NCI-H446 (cell line): Measurements from ENCODE around the gene VGLL3.
"Not testable (repeated sequence)": the region's sequence is repeated elsewhere in the genome, so short reads cannot be mapped to it uniquely, and the experiment has no call there.

Experiments
- DNase-seq, 2 experiments: peaks; one replicate each; lab custom pipeline; 2025; lab: John Stamatoyannopoulos, UW

VGLL3 gene

DNA sequence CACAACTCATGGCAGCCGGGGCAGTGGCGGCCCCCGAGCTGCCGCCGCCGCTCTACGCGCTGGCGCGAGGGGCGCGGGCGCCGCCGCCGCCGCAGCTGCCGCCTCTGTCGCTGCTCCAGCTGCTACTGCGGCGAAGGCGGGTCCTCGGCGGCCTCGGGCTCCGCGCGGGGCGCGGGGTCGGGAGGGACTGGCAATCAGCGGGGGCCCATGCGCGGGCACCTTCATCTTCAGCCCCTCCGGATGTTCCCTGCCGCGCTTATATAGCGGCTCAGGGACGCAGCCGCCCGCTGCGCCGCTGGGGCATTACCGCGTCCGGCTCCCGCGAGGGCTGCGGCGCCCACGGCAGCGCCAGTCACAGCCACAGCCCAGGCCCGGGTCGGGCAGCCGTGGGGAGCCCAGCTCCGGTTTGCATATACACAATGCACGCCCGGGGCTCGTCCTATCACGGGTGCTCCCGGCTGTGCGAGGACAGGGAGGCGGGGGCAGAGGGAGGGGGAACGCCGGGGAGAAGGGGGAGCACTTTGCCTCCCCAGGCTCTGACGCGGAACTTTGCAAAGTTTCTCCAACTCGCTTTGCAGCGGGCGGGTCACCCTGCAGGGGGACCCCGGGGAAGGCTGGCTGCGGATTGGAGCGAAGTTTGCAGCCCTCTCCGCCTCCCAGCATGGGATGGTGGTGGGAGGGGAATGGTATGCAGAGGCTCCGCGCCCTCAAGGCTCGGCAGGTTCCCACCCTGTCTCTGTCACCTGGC, at the start of gene VGLL3:
Gene VGLL3 (minus strand): TSS at position 416 of the 748 bp plus-strand sequence. CDS start 406 bp downstream, at position 10.
- no peak for DNase-seq

DNA sequence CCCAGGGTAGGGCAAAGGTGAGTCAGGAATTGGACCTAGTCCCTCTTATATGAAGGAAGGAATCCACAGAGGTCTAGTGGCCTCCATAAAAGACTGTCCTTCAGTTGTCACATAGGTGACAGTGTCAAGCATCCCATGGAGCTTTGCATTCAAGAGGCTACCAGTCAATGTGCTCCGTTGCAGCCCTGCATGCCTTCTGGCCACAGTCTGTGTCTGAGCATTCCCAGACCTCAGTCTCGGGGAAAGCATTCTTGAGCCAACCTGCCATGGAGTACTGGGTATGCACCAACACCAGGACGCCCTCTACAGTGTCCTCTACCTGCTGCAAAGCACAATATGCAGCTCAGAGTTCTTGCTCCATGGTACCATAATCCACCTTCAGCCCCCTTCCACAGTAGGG, 46.7 kb upstream of the VGLL3 start:
- no peak for DNase-seq

GRCh38 chr3:87036671-87037070, 45.7 kb upstream of the VGLL3 start:
- no peak for DNase-seq

DNA sequence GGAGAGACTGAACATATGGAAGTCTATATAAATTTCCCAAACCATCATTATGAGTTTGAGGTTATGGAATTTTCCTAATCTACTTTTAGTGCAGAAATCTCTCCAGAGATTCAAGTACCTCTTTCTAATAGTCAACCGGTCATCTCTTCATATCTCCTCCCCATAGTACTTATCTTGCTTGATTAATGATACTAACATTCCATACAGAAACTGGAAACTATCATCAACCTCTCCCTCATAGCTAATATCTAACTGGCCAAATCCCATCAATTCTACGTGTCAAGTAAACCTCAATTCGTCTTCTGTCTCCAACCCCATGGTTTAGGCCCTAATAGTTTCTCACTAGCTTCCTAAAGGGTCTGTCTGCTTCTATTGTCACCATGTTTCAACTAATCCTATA, 44.4 kb upstream of the VGLL3 start:
- no peak for DNase-seq

GRCh38 chr3:87033205-87033604, 42.3 kb upstream of the VGLL3 start:
- no peak for DNase-seq

DNA sequence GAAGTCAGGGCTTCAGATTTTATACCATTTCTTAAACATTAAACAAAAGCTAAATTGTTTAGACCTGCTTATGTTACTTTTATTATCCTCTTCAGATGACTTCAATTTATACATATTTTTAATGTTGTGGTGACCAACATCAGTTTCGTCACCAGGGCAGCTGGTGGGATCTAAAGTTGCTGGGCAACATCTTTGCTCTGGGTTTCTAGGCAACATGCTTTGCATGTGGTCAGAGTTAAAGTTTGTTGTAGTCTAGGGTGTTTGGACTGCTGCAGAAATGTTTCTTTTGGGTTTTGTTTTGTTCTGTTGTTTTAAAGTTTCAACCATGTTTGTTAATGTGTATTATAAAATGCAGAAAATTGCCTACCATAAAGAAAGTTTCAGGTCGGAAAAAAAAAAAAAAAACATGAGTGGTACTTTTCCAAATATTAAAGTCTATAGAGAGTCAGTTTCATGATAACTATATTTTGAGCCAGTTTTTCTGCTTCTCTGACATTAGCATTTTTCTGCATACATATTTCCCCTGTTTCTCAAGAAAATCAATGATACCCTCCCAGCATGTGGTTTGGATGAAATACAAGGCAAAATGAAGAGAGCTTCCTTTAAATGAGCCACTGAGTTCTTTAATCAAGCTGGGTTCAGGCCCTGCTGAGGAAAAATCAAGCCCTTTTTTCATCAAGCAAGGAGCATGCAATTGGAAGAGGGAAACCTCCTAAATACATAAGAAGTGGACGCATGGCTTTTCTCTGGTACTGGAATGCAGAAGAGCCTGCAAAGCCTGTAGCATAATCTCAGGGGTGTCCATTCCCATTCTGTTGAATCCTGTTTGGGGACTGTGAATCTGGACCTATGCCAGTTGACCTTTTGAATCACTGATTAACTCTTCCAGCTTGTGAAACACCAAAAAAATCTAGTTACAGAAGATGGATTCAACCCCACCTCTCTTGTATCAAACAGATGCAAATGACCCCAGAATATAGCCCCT, 35.0 kb upstream of the VGLL3 start:
- no peak for DNase-seq

DNA sequence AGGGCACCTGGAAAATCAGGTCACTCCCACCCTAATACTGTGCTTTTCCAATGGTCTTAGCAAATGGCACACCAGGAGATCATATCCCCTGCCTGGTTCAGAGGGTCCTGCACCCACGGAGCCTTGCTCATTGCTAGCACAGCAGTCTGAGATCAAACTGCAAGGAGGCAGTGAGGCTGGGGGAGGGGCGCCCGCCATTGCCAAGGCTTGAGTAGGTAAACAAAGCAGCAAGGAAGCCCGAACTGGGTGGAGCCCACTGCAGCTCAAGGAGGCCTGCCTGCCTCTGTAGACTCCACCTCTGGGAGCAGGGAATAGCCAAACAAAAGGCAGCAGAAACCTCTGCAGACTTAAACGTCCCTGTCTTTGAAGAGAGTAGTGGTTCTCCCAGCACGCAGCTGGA, 26.4 kb upstream of the VGLL3 start:
- DNase-seq: not testable (repeated sequence)

GRCh38 chr3:87009271-87009670, 18.3 kb upstream of the VGLL3 start:
- no peak for DNase-seq

DNA sequence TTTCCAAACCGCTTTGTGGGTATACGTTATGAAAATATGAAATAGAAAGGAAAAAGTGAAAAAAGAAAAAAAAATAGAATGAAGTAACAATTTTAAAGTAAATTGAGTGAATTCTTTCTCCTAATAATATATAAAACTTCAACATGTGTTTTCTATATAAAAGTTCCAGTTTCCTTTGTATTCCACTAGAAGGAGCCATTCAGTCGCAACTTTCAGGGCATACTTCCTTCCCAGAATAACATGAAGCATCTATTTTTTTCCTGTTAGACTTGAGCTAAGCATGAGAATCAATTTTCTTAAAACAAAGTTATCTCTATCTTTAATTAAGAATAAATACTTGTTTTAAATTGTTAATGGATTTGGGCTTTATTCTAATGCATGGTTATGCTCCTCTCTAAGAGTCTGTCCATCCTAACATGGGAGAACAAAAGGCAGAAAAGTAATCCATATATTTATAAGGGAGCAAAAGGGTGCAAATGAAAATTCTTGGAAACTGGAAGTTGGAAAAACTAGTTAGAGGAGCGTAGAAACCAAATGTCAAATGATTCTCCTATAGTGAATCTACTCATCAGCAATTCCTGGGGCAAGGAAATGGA, 16.0 kb upstream of the VGLL3 start:
- no peak for DNase-seq

GRCh38 chr3:87004883-87005282, 13.9 kb upstream of the VGLL3 start:
- DNase-seq: no peak

DNA sequence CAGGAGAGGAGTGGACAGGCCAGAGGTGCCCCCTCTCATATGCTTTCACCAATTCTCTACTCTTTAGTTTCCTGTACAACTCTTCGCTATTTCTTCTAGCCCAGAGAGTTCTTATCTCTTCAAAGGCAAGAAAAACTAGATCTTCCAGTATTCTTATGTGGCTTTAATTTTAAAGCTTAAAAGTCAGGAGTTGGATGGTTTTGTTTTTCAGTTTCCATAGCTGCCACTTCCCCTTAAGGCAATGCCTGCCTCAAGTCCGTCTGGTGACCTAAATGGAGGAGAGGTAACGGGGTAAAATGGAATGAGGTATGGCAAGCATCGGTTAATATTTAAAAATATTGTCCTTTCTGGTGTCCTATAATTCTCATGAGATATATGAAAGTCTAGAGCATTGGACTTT, 11.4 kb upstream of the VGLL3 start:
- no peak for DNase-seq

DNA sequence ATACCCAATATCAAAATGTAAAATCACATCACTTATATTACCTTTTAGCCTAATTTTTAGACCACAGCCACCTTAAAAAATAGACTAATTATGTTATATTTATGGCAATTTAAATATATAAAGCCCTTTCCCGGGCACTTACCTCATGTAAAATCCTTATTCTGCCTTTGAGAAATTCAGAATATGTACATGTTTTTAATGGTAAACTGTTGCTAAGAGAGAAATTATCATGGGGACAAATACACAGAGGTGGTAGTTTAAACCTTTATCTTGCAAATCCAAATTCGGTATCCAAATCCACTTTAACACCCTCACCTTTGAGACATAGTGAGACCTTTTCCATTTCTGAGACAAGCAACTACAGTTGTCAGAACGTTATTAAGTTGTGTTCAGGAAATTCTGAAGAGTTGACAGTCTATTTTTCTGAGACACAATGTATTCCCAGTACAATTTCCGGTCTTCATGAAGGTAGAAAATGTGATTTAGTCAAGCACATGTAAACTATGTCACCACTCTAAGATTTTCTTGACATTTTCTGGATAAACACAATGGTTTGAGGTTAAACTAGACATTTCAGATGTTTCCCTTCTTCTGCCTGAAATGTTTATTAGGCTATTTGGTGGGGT, 10.6 kb upstream of the VGLL3 start:
- DNase-seq: no peak

DNA sequence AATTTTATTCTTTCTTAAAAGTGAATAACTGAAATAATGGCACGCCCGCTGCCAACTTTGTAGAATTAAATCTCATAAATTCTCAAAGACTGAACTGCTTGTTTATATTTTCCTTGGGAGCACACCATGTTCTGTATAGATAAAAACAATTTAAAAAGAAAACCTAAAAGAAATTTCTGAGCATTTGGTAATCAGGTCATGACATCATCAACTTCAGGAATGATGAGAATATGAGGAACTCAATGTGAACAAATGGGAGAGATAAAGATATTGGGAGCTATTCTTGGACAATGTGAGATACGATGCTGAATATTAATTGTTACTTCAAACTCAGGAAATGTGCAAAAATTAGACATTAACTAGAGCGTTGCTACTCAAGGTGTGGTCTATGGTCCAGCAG, 10.0 kb upstream of the VGLL3 start:
- no peak for DNase-seq

GRCh38 chr3:86998569-86998968, 7.6 kb upstream of the VGLL3 start:
- no peak for DNase-seq

GRCh38 chr3:86996261-86996955, 5.5 kb upstream of the VGLL3 start:
- DNase-seq: no peak

DNA sequence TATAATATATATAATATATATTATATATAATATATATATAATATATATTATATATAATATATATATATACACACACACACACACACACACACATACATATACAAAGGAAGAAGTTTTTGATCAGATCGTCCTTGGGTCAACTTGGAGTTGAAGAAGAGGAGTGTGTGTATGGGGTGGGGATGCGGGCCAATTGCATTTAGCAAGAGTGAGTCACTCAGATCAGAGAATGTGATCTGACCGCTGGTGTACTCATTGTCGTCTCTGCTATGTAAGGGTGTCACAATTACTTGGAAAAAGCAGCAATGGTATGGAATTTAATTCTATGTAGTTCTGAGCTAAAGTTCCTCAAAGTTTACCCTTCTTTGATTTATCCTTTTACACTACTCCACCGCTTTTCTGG, 4.6 kb upstream of the VGLL3 start:
- no peak for DNase-seq

DNA sequence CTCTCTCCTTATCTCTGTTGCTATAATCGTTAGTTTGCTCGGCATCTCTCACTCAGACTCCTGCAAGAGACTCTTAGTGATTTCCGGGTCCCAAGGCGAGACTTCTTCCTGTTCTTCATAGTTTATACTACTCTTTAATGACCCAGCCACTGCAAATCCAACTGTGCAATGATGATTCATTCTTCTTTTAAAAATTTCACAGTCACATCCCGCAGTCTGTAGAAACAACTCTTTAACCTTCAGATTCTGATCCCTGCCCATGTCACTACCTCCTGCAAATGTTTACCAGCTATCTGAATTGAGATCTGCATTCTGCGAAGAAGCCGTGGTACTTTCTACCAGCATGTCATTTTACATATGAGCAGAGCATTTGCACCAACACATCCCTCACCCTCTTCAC, 2.8 kb upstream of the VGLL3 start:
- DNase-seq: no peak

DNA sequence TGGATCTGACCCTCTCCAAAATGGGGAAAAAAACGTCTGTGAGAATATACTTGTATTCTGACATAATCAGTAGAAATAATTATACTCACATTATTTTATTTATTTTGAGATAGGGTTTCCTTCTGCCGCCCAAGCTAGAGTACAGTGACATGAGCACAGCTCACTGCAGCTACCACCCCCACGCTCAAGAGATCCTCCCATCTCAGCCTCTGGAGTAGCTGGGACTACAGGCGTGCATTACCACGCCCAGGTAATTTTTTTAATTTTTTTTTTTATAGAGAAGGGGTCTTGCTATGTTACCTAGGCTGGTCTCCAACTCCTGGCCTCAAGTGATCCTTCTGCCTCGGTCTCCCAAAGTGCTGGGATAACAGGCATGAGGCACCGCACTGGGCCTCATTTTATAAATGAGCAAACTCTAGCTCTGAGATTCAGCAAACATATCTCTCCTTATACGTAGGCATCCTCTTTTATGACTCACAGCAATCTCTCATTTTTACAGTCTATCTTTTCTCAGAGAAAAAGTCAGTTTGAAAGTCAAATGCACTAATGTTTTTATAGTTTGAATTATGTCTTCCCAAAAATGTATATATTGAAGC, 989 bp upstream of the VGLL3 start:
- no peak for DNase-seq

GRCh38 chr3:86991482-86991815, 500 bp upstream of the VGLL3 start:
- DNase-seq: no peak

- DNase-seq: no peak
Observed at GRCh38 chr3:86990012-86990733, 776 bp downstream of the VGLL3 start.

GRCh38 chr3:86989611-86990010, 1.3 kb downstream of the VGLL3 start:
- no peak for DNase-seq
